ENCODE data around the gene ARHGAP45. TPM values are rescaled to one million over a fixed set of nuclear protein-coding genes. Genes with fewer than 3 reads are reported as not detected.

Gene ARHGAP45
- total RNA-seq, 1 experiment from 2014 or later, result 45.3 TPM

DNA sequence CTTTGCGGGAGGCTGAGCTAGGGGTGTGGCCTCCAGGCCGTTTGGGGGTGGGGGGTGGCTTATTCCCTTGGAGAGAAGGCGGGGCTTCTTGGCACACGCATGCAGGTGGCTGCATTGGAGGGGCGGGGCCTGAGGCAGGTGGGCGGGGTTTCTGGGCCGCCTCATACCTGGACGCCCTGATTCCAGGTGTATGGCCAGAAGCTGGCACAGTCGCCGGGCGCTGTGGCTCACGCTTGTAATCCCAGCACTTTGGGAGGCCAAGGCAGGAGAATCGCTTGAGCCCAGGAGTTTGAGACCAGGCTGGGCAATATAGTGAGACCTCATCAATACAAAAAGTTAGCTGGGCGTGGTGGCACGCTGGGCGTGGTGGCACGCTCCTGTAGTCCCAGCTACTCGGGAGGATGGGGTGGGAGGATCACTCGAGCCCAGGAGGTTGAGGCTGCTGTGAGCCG, 19.2 kb upstream of the ARHGAP45 start:
- H4K20me1 ChIP-seq (ENCODE audit: low read length), result no peaks in the 10 kb centered on the region
- DNase-seq, result no peak
- ChIA-PET POLR2A (ENCODE audit: unreplicated experiment) (interaction anchor here (0.6 kb wide), 1 partner anchor 27 kb away, joined by 4 read pairs; no protein-coding TSS in a partner anchor), CTCF (no interaction called here)
- H3K9me3 ChIP-seq (ENCODE audit: low read length), result no peaks in the 10 kb centered on the region
- H3K4me3 ChIP-seq (ENCODE audit: low read length), result no peak overlapping the region
- no peak overlapping the region for H3K9ac ChIP-seq (ENCODE audit: low read length)
- ATAC-seq, result no peak
- no peak overlapping the region for H3K27ac ChIP-seq (ENCODE audit: low read length)
- no peaks in the 10 kb centered on the region for H3K36me3 ChIP-seq (ENCODE audit: low read depth, low read length)
- no peaks in the 10 kb centered on the region for H3K4me1 ChIP-seq (ENCODE audit: insufficient read depth, low read length)
- no TSS peak for BruUV-seq (replicated peaks)
- no peak overlapping the region for H2AFZ ChIP-seq (ENCODE audit: low read length)
- H3K79me2 ChIP-seq (ENCODE audit: low read length), result no peaks in the 10 kb centered on the region
- intact Hi-C loops (cut with micrococcal nuclease), result no loop called here
- H3K9me2 ChIP-seq (replicated peaks; ENCODE audit: low read length), result no peaks in the 10 kb centered on the region
- H3K27me3 ChIP-seq (ENCODE audit: low read length), result no peaks in the 10 kb centered on the region
- TF ChIP-seq EZH2phosphoT487 (IDR thresholded peaks at IDR 0.05; ENCODE audit: borderline replicate concordance, low read length) (no peak), EZH2 (IDR thresholded peaks at IDR 0.05; ENCODE audit: low read length, unreplicated experiment) (no peak)
- TF ChIP-seq, protein P1, sequence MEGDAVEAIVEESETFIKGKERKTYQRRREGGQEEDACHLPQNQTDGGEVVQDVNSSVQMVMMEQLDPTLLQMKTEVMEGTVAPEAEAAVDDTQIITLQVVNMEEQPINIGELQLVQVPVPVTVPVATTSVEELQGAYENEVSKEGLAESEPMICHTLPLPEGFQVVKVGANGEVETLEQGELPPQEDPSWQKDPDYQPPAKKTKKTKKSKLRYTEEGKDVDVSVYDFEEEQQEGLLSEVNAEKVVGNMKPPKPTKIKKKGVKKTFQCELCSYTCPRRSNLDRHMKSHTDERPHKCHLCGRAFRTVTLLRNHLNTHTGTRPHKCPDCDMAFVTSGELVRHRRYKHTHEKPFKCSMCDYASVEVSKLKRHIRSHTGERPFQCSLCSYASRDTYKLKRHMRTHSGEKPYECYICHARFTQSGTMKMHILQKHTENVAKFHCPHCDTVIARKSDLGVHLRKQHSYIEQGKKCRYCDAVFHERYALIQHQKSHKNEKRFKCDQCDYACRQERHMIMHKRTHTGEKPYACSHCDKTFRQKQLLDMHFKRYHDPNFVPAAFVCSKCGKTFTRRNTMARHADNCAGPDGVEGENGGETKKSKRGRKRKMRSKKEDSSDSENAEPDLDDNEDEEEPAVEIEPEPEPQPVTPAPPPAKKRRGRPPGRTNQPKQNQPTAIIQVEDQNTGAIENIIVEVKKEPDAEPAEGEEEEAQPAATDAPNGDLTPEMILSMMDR (conservative IDR thresholded peaks at IDR 0.05; ENCODE audit: low read depth, low read length), result no peak
- H3K4me2 ChIP-seq (ENCODE audit: low read length), result no peak overlapping the region
- H3F3A ChIP-seq (ENCODE audit: low read length, unreplicated experiment), result no peaks in the 10 kb centered on the region

DNA sequence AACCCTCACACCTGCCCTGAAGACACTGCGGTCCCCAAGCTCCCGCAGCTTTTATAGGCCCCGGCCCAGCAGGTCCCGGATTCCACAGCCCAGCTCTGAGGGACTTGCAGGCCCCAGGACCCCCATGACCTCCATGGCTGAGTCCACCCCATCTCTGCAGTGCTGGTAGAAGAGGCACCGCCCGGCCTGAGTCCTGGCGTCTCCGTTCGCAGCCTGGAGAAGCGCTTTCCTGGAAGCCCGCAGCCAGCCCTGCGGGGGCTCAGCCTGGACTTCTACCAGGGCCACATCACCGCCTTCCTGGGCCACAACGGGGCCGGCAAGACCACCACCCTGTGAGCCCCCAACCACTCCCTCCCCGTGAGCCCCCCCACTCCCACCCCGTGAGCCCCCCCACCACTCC, 17.9 kb upstream of the ARHGAP45 start:
- Histone ChIP-seq H4K20me1 (ENCODE audit: low read length) (no peaks in the 10 kb centered on the region), H3K27ac (ENCODE audit: low read length) (no peak overlapping the region), H3K9ac (ENCODE audit: low read length) (no peak overlapping the region), H3K27me3 (ENCODE audit: low read length) (no peaks in the 10 kb centered on the region), H3K9me3 (ENCODE audit: low read length) (no peaks in the 10 kb centered on the region), H2AFZ (ENCODE audit: low read length) (no peak overlapping the region), H3K4me2 (ENCODE audit: low read length) (no peak overlapping the region), H3F3A (ENCODE audit: low read length, unreplicated experiment) (no peaks in the 10 kb centered on the region), H3K4me1 (ENCODE audit: insufficient read depth, low read length) (no peaks in the 10 kb centered on the region), H3K4me3 (ENCODE audit: low read length) (no peak overlapping the region), H3K36me3 (ENCODE audit: low read depth, low read length) (no peaks in the 10 kb centered on the region), H3K9me2 (replicated peaks; ENCODE audit: low read length) (no peaks in the 10 kb centered on the region), H3K79me2 (ENCODE audit: low read length) (no peaks in the 10 kb centered on the region)
- BruUV-seq (replicated peaks), result no TSS peak
- TF ChIP-seq EZH2 (IDR thresholded peaks at IDR 0.05; ENCODE audit: low read length, unreplicated experiment) (no peak), EZH2phosphoT487 (IDR thresholded peaks at IDR 0.05; ENCODE audit: borderline replicate concordance, low read length) (no peak)
- TF ChIP-seq, protein P1 (conservative IDR thresholded peaks at IDR 0.05; ENCODE audit: low read depth, low read length), result no peak
- intact Hi-C loops (cut with micrococcal nuclease), result no loop called here
- CTCF ChIA-PET, result no interaction called here
- ATAC-seq (no peak), DNase-seq (no peak)
- POLR2A ChIA-PET (ENCODE audit: unreplicated experiment), result no interaction called here

GRCh38 chr19:1049800-1050199, 17.2 kb upstream of the ARHGAP45 start:
- H3K9ac ChIP-seq (ENCODE audit: low read length), result no peak overlapping the region
- BruUV-seq (replicated peaks), result no TSS peak
- H3K9me3 ChIP-seq (ENCODE audit: low read length), result no peaks in the 10 kb centered on the region
- CTCF ChIA-PET, result no interaction called here
- H3K79me2 ChIP-seq (ENCODE audit: low read length), result no peaks in the 10 kb centered on the region
- H3K9me2 ChIP-seq (replicated peaks; ENCODE audit: low read length), result no peaks in the 10 kb centered on the region
- no peaks in the 10 kb centered on the region for H3F3A ChIP-seq (ENCODE audit: low read length, unreplicated experiment)
- DNase-seq (no peak), ATAC-seq (no peak)
- H3K27me3 ChIP-seq (ENCODE audit: low read length), result no peaks in the 10 kb centered on the region
- no peaks in the 10 kb centered on the region for H3K36me3 ChIP-seq (ENCODE audit: low read depth, low read length)
- H4K20me1 ChIP-seq (ENCODE audit: low read length), result no peaks in the 10 kb centered on the region
- intact Hi-C loops (cut with micrococcal nuclease), result no loop called here
- POLR2A ChIA-PET (ENCODE audit: unreplicated experiment), result no interaction called here
- TF ChIP-seq EZH2phosphoT487 (IDR thresholded peaks at IDR 0.05; ENCODE audit: borderline replicate concordance, low read length), result no peak
- TF ChIP-seq EZH2 (IDR thresholded peaks at IDR 0.05; ENCODE audit: low read length, unreplicated experiment), result no peak
- TF ChIP-seq, protein P1 (conservative IDR thresholded peaks at IDR 0.05; ENCODE audit: low read depth, low read length), result no peak
- no peak overlapping the region for H2AFZ ChIP-seq (ENCODE audit: low read length)
- no peak overlapping the region for H3K4me3 ChIP-seq (ENCODE audit: low read length)
- no peak overlapping the region for H3K4me2 ChIP-seq (ENCODE audit: low read length)
- no peak overlapping the region for H3K27ac ChIP-seq (ENCODE audit: low read length)
- no peaks in the 10 kb centered on the region for H3K4me1 ChIP-seq (ENCODE audit: insufficient read depth, low read length)
